ENCODE results near the gene SIPA1L3. TPM values are rescaled to one million over a fixed set of nuclear protein-coding genes. Genes with fewer than 3 reads are reported as not detected.

SIPA1L3 gene
- total and polyA plus RNA-seq, 2 experiments from 2014 or later, result 13.7 to 23.3 TPM

- H3K9me2 ChIP-seq (replicated peaks; ENCODE audit: insufficient read depth), result no peaks in the 10 kb centered on the region
- H3K4me3 ChIP-seq, result no peak overlapping the region
- WGBS (ENCODE audit: low lambda C conversion rate, missing lambda C conversion rate), result 95% methylated on average over 18 of the region's 18 CpGs
- no peaks in the 10 kb centered on the region for H3K4me1 ChIP-seq (ENCODE audit: insufficient read depth)
- peaks cover 8% of the 10 kb centered on the region for H4K20me1 ChIP-seq (ENCODE audit: insufficient read depth, poor library complexity, severe bottlenecking)
- TF ChIP-seq EZH2phosphoT487 (IDR thresholded peaks at IDR 0.05; ENCODE audit: low read depth, severe bottlenecking, unreplicated experiment), result no peak
- TF ChIP-seq EZH2 (IDR thresholded peaks at IDR 0.05; ENCODE audit: borderline replicate concordance), result no peak
- TF ChIP-seq CTCF (IDR thresholded peaks at IDR 0.05; ENCODE audit: poor library complexity), result no peak
- H3K27me3 ChIP-seq, result no peaks in the 10 kb centered on the region
- peaks cover 2% of the 10 kb centered on the region for H3K79me2 ChIP-seq
- H3K9me3 ChIP-seq (ENCODE audit: low read depth), result no peaks in the 10 kb centered on the region
- no peak overlapping the region for H2AFZ ChIP-seq
- no peak overlapping the region for H3K27ac ChIP-seq
- no peaks in the 10 kb centered on the region for H3K36me3 ChIP-seq (replicated peaks; ENCODE audit: insufficient read depth, low read depth)
- H3K4me2 ChIP-seq, result no peak overlapping the region
- DNase-seq (ENCODE audit: low spot score), result no peak
These were observed 166.1 kb downstream of the SIPA1L3 start for GRCh38 chr19:38072776-38073750.

GRCh38 chr19:38073841-38074685 lies 167.1 kb downstream of the SIPA1L3 start:
- H2AFZ ChIP-seq, result no peak overlapping the region
- DNase-seq (ENCODE audit: low spot score), result peak; percentile 34
- peaks cover 8% of the 10 kb centered on the region for H4K20me1 ChIP-seq (ENCODE audit: insufficient read depth, poor library complexity, severe bottlenecking)
- H3K4me1 ChIP-seq (ENCODE audit: insufficient read depth), result no peaks in the 10 kb centered on the region
- no peak overlapping the region for H3K27ac ChIP-seq
- no peaks in the 10 kb centered on the region for H3K9me2 ChIP-seq (replicated peaks; ENCODE audit: insufficient read depth)
- TF ChIP-seq CTCF (IDR thresholded peaks at IDR 0.05; ENCODE audit: poor library complexity), result peak; percentile 26
- TF ChIP-seq EZH2phosphoT487 (IDR thresholded peaks at IDR 0.05; ENCODE audit: low read depth, severe bottlenecking, unreplicated experiment), result no peak
- 77% methylated on average over 16 of the region's 16 CpGs for WGBS (ENCODE audit: low lambda C conversion rate, missing lambda C conversion rate)
- no peak overlapping the region for H3K4me2 ChIP-seq
- no peak overlapping the region for H3K4me3 ChIP-seq
- H3K27me3 ChIP-seq, result no peaks in the 10 kb centered on the region
- no peaks in the 10 kb centered on the region for H3K36me3 ChIP-seq (replicated peaks; ENCODE audit: insufficient read depth, low read depth)
- no peaks in the 10 kb centered on the region for H3K9me3 ChIP-seq (ENCODE audit: low read depth)
- peaks cover 2% of the 10 kb centered on the region for H3K79me2 ChIP-seq

GRCh38 chr19:38076337-38076736 lies 169.3 kb downstream of the SIPA1L3 start:
- 96% methylated on average over 10 of the region's 10 CpGs for WGBS (ENCODE audit: low lambda C conversion rate, missing lambda C conversion rate)

More at GRCh38 chr19:38076337-38076736, 169.3 kb downstream of the SIPA1L3 start:
- no peaks in the 10 kb centered on the region for H3K4me1 ChIP-seq (ENCODE audit: insufficient read depth)
- no peaks in the 10 kb centered on the region for H3K79me2 ChIP-seq
- no peaks in the 10 kb centered on the region for H3K9me3 ChIP-seq (ENCODE audit: low read depth)
- no peak overlapping the region for H3K4me3 ChIP-seq
- H3K4me2 ChIP-seq, result no peak overlapping the region
- H3K36me3 ChIP-seq (replicated peaks; ENCODE audit: insufficient read depth, low read depth), result no peaks in the 10 kb centered on the region
- H3K27me3 ChIP-seq, result no peaks in the 10 kb centered on the region
- no peak for TF ChIP-seq EZH2 (IDR thresholded peaks at IDR 0.05; ENCODE audit: borderline replicate concordance)
- no peak for TF ChIP-seq CTCF (IDR thresholded peaks at IDR 0.05; ENCODE audit: poor library complexity)
- no peak for TF ChIP-seq EZH2phosphoT487 (IDR thresholded peaks at IDR 0.05; ENCODE audit: low read depth, severe bottlenecking, unreplicated experiment)
- no peaks in the 10 kb centered on the region for H3K9me2 ChIP-seq (replicated peaks; ENCODE audit: insufficient read depth)
- peaks cover 8% of the 10 kb centered on the region for H4K20me1 ChIP-seq (ENCODE audit: insufficient read depth, poor library complexity, severe bottlenecking)
- DNase-seq (ENCODE audit: low spot score), result no peak
- H3K27ac ChIP-seq, result no peak overlapping the region
- H2AFZ ChIP-seq, result no peak overlapping the region
